H9 (cell line): ENCODE measurements around the gene PIM2. TPM values are rescaled to one million over a fixed set of nuclear protein-coding genes. Genes with fewer than 3 reads are reported as not detected.

Experiments used
- DNase-seq: peaks from one replicate; pipeline ENCODE4 v3.0.0-alpha.2; 2017
- H2AFZ ChIP-seq: one replicate; pipeline ENCODE4 v1.6.1; 2013; ENCODE audit warnings: mild to moderate bottlenecking, low read length, control low read depth, moderate library complexity
- H2AK5ac ChIP-seq: 2 replicates; pipeline ENCODE4 v1.6.1; 2013; ENCODE audit warnings: low read length, control low read depth, mixed read lengths; ENCODE audit not compliant: insufficient read length
- H2BK120ac ChIP-seq: one replicate; pipeline ENCODE4 v1.6.1; 2013; ENCODE audit warnings: low read depth, mild to moderate bottlenecking, low read length, control low read depth, inconsistent platforms; ENCODE audit not compliant: poor library complexity, severe bottlenecking
- H2BK12ac ChIP-seq: 2 replicates; pipeline ENCODE4 v1.6.1; 2013; ENCODE audit warnings: low read length, control low read depth, mixed read lengths, low read depth; ENCODE audit not compliant: insufficient read length
- H2BK15ac ChIP-seq: 2 replicates; pipeline ENCODE4 v1.6.1; 2013; ENCODE audit warnings: low read depth, low read length, control low read depth
- H2BK20ac ChIP-seq: one replicate; pipeline ENCODE4 v1.6.1; 2013; ENCODE audit warnings: low read depth, mild to moderate bottlenecking, low read length, control low read depth, inconsistent platforms; ENCODE audit not compliant: poor library complexity, severe bottlenecking
- H2BK5ac ChIP-seq: 2 replicates; pipeline ENCODE4 v1.6.1; 2013; ENCODE audit warnings: low read length, control low read depth, mixed read lengths; ENCODE audit not compliant: insufficient read length
- H3K14ac ChIP-seq: 2 replicates; pipeline ENCODE4 v1.6.1; 2013; ENCODE audit warnings: low read length, control low read depth; ENCODE audit not compliant: insufficient read depth
- H3K18ac ChIP-seq: 2 replicates; pipeline ENCODE4 v1.6.1; 2013; ENCODE audit warnings: low read depth, mild to moderate bottlenecking, mixed read lengths, low read length, control low read depth; ENCODE audit not compliant: insufficient read length
- H3K23ac ChIP-seq: 2 replicates; pipeline ENCODE4 v1.6.1; 2013; ENCODE audit warnings: low read length, control low read depth, mixed read lengths, low read depth; ENCODE audit not compliant: insufficient read length
- H3K23me2 ChIP-seq: 2 replicates; pipeline ENCODE4 v1.6.1; 2013; ENCODE audit warnings: low read depth, mild to moderate bottlenecking, mixed read lengths, low read length, control low read depth; ENCODE audit not compliant: insufficient read length, poor library complexity, severe bottlenecking
- H3K27ac ChIP-seq: 2 replicates; pipeline ENCODE4 v1.5.1; 2013; ENCODE audit warnings: low read length, control low read depth, mixed read lengths, low read depth; ENCODE audit not compliant: insufficient read length
- H3K27me3 ChIP-seq: 2 replicates; pipeline ENCODE4 v1.6.1; 2013; ENCODE audit warnings: low read length, control low read depth, inconsistent platforms; ENCODE audit not compliant: insufficient read depth
- H3K4ac ChIP-seq: 2 replicates; pipeline ENCODE4 v1.6.1; 2013; ENCODE audit warnings: low read depth, mild to moderate bottlenecking, control low read depth, inconsistent platforms, low read length, moderate library complexity
- H3K4me1 ChIP-seq: 2 replicates; pipeline ENCODE4 v1.6.1; 2013; ENCODE audit warnings: low read length, control low read depth, inconsistent platforms; ENCODE audit not compliant: insufficient read depth
- H3K4me2 ChIP-seq: 2 replicates; pipeline ENCODE4 v1.6.1; 2013; ENCODE audit warnings: low read length, control low read depth, mixed read lengths; ENCODE audit not compliant: insufficient read length, insufficient read depth
- H3K56ac ChIP-seq: 2 replicates; pipeline ENCODE4 v1.6.1; 2013; ENCODE audit warnings: low read depth, mild to moderate bottlenecking, mixed read lengths, low read length, control low read depth; ENCODE audit not compliant: insufficient read length
- H3K79me1 ChIP-seq: 2 replicates; pipeline ENCODE4 v1.6.1; 2013; ENCODE audit warnings: low read depth, mild to moderate bottlenecking, moderate library complexity, low read length, control low read depth, inconsistent platforms; ENCODE audit not compliant: insufficient read depth, poor library complexity, severe bottlenecking
- H3K79me2 ChIP-seq: 2 replicates; pipeline ENCODE4 v1.6.1; 2013; ENCODE audit warnings: low read length, control low read depth, inconsistent platforms; ENCODE audit not compliant: insufficient read depth
- H3K9ac ChIP-seq: 2 replicates; pipeline ENCODE4 v1.6.1; 2013; ENCODE audit warnings: low read length, control low read depth, mixed read lengths; ENCODE audit not compliant: insufficient read length; ENCODE audit errors: extremely low read depth
- H3K9me3 ChIP-seq: one replicate; pipeline ENCODE4 v1.6.1; 2013; ENCODE audit warnings: low read depth, low read length, inconsistent platforms; ENCODE audit not compliant: control insufficient read depth
- H3T11ph ChIP-seq: one replicate; pipeline ENCODE4 v1.6.1; 2013; ENCODE audit warnings: mild to moderate bottlenecking, low read length, control low read depth, inconsistent platforms
- H4K20me1 ChIP-seq: one replicate; pipeline ENCODE4 v1.6.1; 2013; ENCODE audit not compliant: control insufficient read depth, insufficient read length, insufficient read depth
- H4K5ac ChIP-seq: 2 replicates; pipeline ENCODE4 v1.6.1; 2013; ENCODE audit warnings: low read depth, mild to moderate bottlenecking, mixed read lengths, low read length, control low read depth; ENCODE audit not compliant: insufficient read length
- H4K8ac ChIP-seq: replicated peaks from 2 replicates; pipeline ENCODE4 v1.6.1; 2013; ENCODE audit warnings: low read length, control low read depth, mixed read lengths, low read depth; ENCODE audit not compliant: insufficient read length
- H4K91ac ChIP-seq: 2 replicates; pipeline ENCODE4 v1.6.1; 2013; ENCODE audit warnings: low read depth, mild to moderate bottlenecking, moderate library complexity, mixed read lengths, low read length, control low read depth; ENCODE audit not compliant: insufficient read length
- H3K27ac Mint-ChIP-seq, 3 experiments: 2 replicates in 2 of 3; 3 replicates in 1 of 3; pipeline ENCODE4 v1.8.0; 2020 to 2021; ENCODE audit warnings: mixed read lengths in 3 of 3, mild to moderate bottlenecking in 1 of 3, moderate library complexity in 1 of 3
- H3K27me3 Mint-ChIP-seq: 2 replicates; pipeline ENCODE4 v1.8.0; 2021; ENCODE audit warnings: low read depth, mild to moderate bottlenecking, moderate library complexity, mixed read lengths
- H3K36me3 Mint-ChIP-seq, 3 experiments: 2 replicates in 2 of 3; 3 replicates in 1 of 3; pipeline ENCODE4 v1.8.0; 2020 to 2021; ENCODE audit warnings: low read depth in 3 of 3, mixed read lengths in 3 of 3; ENCODE audit not compliant: insufficient read depth in 1 of 3
- H3K4me1 Mint-ChIP-seq, 2 experiments: 2 replicates each; pipeline ENCODE4 v1.8.0; 2020; ENCODE audit warnings: mixed read lengths in 2 of 2
- H3K4me3 Mint-ChIP-seq, 2 experiments: 2 replicates in 1 of 2; 3 replicates in 1 of 2; pipeline ENCODE4 v1.8.0; 2020 to 2021; ENCODE audit warnings: mild to moderate bottlenecking in 2 of 2, mixed read lengths in 2 of 2, moderate library complexity in 1 of 2
- H3K9me3 Mint-ChIP-seq, 2 experiments: 2 replicates in 1 of 2; 3 replicates in 1 of 2; pipeline ENCODE4 v1.8.0; 2020; ENCODE audit warnings: mild to moderate bottlenecking in 2 of 2, mixed read lengths in 2 of 2, moderate library complexity in 1 of 2
- CTCF ChIP-seq: fragments of 200-600 bp; sonication (generic); conservative IDR thresholded peaks from 3 replicates; pipeline ENCODE4 v1.8.0; 2021; ENCODE audit warnings: antibody characterized with exemption, mild to moderate bottlenecking
- WGBS: extraction: QIAGEN DNeasy Blood & Tissue Kit; methylation state at CpG from one replicate; pipeline ENCODE4 v1.1.7; 2013; ENCODE audit warnings: missing lambda C conversion rate, low lambda C conversion rate, mixed read lengths; ENCODE audit not compliant: insufficient read length; ENCODE audit errors: extremely low coverage; 5-methylcytosine and 5-hydroxymethylcytosine counted together
- total RNA-seq: library from RNA; stranded (reverse); gene quantifications from 2 replicates; pipeline ENCODE4 v1.2.1, GENCODE V29; 2021

The PIM2 gene
- total RNA-seq, 1 experiment from 2014 or later, result 163 TPM

GRCh38 chrX:48960291-48960690 is 41.5 kb upstream of the PIM2 start:
- H3K27ac ChIP-seq, result no peak overlapping the region
- no peak for TF ChIP-seq CTCF
- WGBS, result no CpG with 5 or more reads among the region's 2 CpGs

More at GRCh38 chrX:48960291-48960690, 41.5 kb upstream of the PIM2 start:
- Histone ChIP-seq H3T11ph (no peak overlapping the region), H3K4me2 (no peak overlapping the region), H4K5ac (no peak overlapping the region), H3K27me3 (no peaks in the 10 kb centered on the region), H4K20me1 (peaks cover 3% of the 10 kb centered on the region), H3K9ac (no peak overlapping the region), H3K9me3 (no peaks in the 10 kb centered on the region), H2BK5ac (no peak overlapping the region), H4K8ac (no peak overlapping the region), H2BK12ac (no peak overlapping the region), H3K14ac (no peak overlapping the region), H3K4ac (no peak overlapping the region), H3K4me1 (peaks cover 2% of the 10 kb centered on the region; the same call in 1 of the 2 replicates), H3K79me2 (peaks cover 8% of the 10 kb centered on the region; the same call in 1 of the 2 replicates), H3K56ac (no peak overlapping the region), H3K79me1 (peaks cover 10% of the 10 kb centered on the region), H3K23me2 (peaks cover 6% of the 10 kb centered on the region), H2BK20ac (no peak overlapping the region), H2BK15ac (no peak overlapping the region), H2AK5ac (no peak overlapping the region), H2AFZ (no peak overlapping the region), H2BK120ac (no peak overlapping the region), H3K18ac (no peak overlapping the region), H3K23ac (no peak overlapping the region), H4K91ac (no peak overlapping the region)
- peaks cover 1% of the 10 kb centered on the region for H3K27me3 Mint-ChIP-seq
- no peak overlapping the region for H3K27ac Mint-ChIP-seq
- H3K36me3 Mint-ChIP-seq, result peaks cover 18 to 39% (median 24%) of the 10 kb centered on the region in 3 experiments; a peak in 6 of 7 replicates
- peaks cover 0 to 16% of the 10 kb centered on the region in 2 experiments; a peak in 2 of 4 replicates for H3K4me1 Mint-ChIP-seq
- no peak for DNase-seq
- H3K9me3 Mint-ChIP-seq, result peaks cover 67 to 73% of the 10 kb centered on the region in 2 experiments
- no peak overlapping the region for H3K4me3 Mint-ChIP-seq
